Stomach (tissue), 9 donors: ENCODE data around the gene ARMC12. TPM values are rescaled to one million over a fixed set of nuclear protein-coding genes. Genes with fewer than 3 reads are reported as not detected.

ENCODE experiments used
- DNase-seq, 2 donors: peaks; one replicate each; pipeline versions ENCODE4 v3.0.0 to v3.0.0-alpha.2; 2013 to 2019
- H3K27ac ChIP-seq, 5 donors: fragments of 200-600 bp in 4 of 5; sonication (generic) in 4 of 5; one replicate each; pipeline ENCODE4 v1.5.1; 2013 to 2019; ENCODE audit warnings: mild to moderate bottlenecking in 1 of 5, moderate library complexity in 1 of 5
- H3K27me3 ChIP-seq, 3 donors: fragments of 200-600 bp; sonication (generic); one replicate each; pipeline ENCODE4 v1.5.1; 2017 to 2019; ENCODE audit warnings: mixed run types in 1 of 3
- H3K36me3 ChIP-seq, 4 donors: fragments of 200-600 bp; sonication (generic); 1 replicate in 3 of 4; 2 replicates in 1 of 4; pipeline ENCODE4 v1.5.1; 2016 to 2019
- H3K4me1 ChIP-seq, 4 donors: fragments of 200-600 bp; sonication (generic); one replicate each; pipeline ENCODE4 v1.5.1; 2016 to 2019
- H3K4me3 ChIP-seq, 4 donors: fragments of 200-600 bp; sonication (generic) in 3 of 4; one replicate each; pipeline ENCODE4 v1.5.1; 2016 to 2019; ENCODE audit warnings: mild to moderate bottlenecking in 1 of 4
- H3K9me3 ChIP-seq, 4 donors: fragments of 200-600 bp; sonication (generic); one replicate each; pipeline ENCODE4 v1.5.1; 2016 to 2019
- CTCF ChIP-seq, 7 experiments: fragments of 450-650 bp in 4 of 7; fragments of 200-600 bp in 3 of 7; sonication (generic) in 3 of 7; IDR thresholded peaks; one replicate each; pipeline ENCODE4 v1.5.1; 2016 to 2019; ENCODE audit warnings: antibody characterized with exemption in 7 of 7, control low read depth in 2 of 7, mild to moderate bottlenecking in 1 of 7
- EP300 ChIP-seq: sonication (generic); formaldehyde crosslinking; IDR thresholded peaks from one replicate; pipeline ENCODE4 v1.6.1; 2017; ENCODE audit warnings: antibody characterized with exemption
- POLR2A ChIP-seq, 4 donors: fragments of 450-650 bp; IDR thresholded peaks; one replicate each; pipeline ENCODE4 v1.6.1; 2016; ENCODE audit warnings: antibody characterized with exemption in 4 of 4, control low read depth in 2 of 4, mild to moderate bottlenecking in 1 of 4, moderate library complexity in 1 of 4
- POLR2AphosphoS5 ChIP-seq, 3 donors: sonication (generic); formaldehyde crosslinking; IDR thresholded peaks; one replicate each; pipeline ENCODE4 v1.6.1; 2016; ENCODE audit warnings: antibody characterized with exemption in 3 of 3
- whole genome bisulfite sequencing, 5 donors: extraction: QIAGEN DNeasy Blood & Tissue Kit in 3 of 5; methylation state at CpG; one replicate each; pipeline versions ENCODE4 v1.1.5 to v1.1.7; 2013 to 2018; 5-methylcytosine and 5-hydroxymethylcytosine counted together
- intact Hi-C: fragments of 100-400 bp; cut with DNase I; formaldehyde crosslinking; loops from one replicate; pipeline ENCODE4 v1.15.1; 2023; ENCODE audit warnings: low total_unique reads
- polyA plus RNA-seq, 3 donors: library from polyadenylated mRNA; stranded (reverse); fragments of 200-250 nt; gene quantifications; one replicate each; pipeline ENCODE4 v1.2.3, GENCODE V29; 2013
- total RNA-seq, 5 donors: library from RNA; depleted of rRNA; stranded (reverse); fragments of >200 nt; gene quantifications; one replicate each; pipeline versions ENCODE4 v1.1.0 to v1.2.3, GENCODE V29; 2014 to 2016
- donor health status: healthy with polysubstance abuse.
- donor health status: Bipolar disorder and iron deficiency.
- donor health status: healthy.

The ARMC12 gene
- total and polyA plus RNA-seq, 8 donors, result 1.1 to 2.5 (median 2.0) TPM; not detected in 5

- TF ChIP-seq POLR2A (IDR thresholded peaks at IDR 0.05) (peak in 1 of 4 donors; percentile 61), CTCF (IDR thresholded peaks at IDR 0.05) (no peak), EP300 (peak; percentile 98), POLR2AphosphoS5 (IDR thresholded peaks at IDR 0.05) (peak; percentile 96 to 98 (median 98))
- H3K4me3 ChIP-seq, result peak overlapping the region; percentile 25 to 50 (median 44)
- H3K27ac ChIP-seq, result peak overlapping the region; percentile 98 to 100 (median 100)
- peak; percentile 96 to 97 for DNase-seq
- 1 to 3% (median 2%) methylated on average over 18 to 57 of the region's 57 CpGs for WGBS, 5 donors
- H3K9me3 ChIP-seq, result no peaks in the 10 kb centered on the region
- peaks cover 82 to 92% (median 90%) of the 10 kb centered on the region in 4 donors for H3K4me1 ChIP-seq
- intact Hi-C loops, result no loop called here
- H3K27me3 ChIP-seq, result no peaks in the 10 kb centered on the region
- no peaks in the 10 kb centered on the region for H3K36me3 ChIP-seq
Measured at GRCh38 chr6:35727935-35728682, 8.7 kb upstream of the ARMC12 start.

GRCh38 chr6:35728683-35729678 is 7.9 kb upstream of the ARMC12 start:
- Histone ChIP-seq H3K27ac (peak overlapping the region; percentile 98 to 100 (median 100)), H3K4me1 (peaks cover 82 to 92% (median 90%) of the 10 kb centered on the region in 4 donors), H3K4me3 (peak overlapping the region in 3 of 4 donors; percentile 38 to 50 (median 49)), H3K36me3 (no peaks in the 10 kb centered on the region), H3K27me3 (no peaks in the 10 kb centered on the region), H3K9me3 (no peaks in the 10 kb centered on the region)
- intact Hi-C loops, result no loop called here
- peak; percentile 38 to 41 for DNase-seq
- no peak for TF ChIP-seq EP300
- TF ChIP-seq CTCF (IDR thresholded peaks at IDR 0.05), result no peak
- peak in 2 of 3 donors; percentile 26 to 55 for TF ChIP-seq POLR2AphosphoS5 (IDR thresholded peaks at IDR 0.05)
- WGBS, 5 donors, result 64 to 70% (median 65%) methylated on average over 12 of the region's 12 CpGs

GRCh38 chr6:35729722-35730121 is 7.1 kb upstream of the ARMC12 start:
- no peak for DNase-seq
- no peak overlapping the region for H3K4me3 ChIP-seq
- H3K27ac ChIP-seq, result peak overlapping the region; percentile 98 to 100 (median 100)
- H3K9me3 ChIP-seq, result no peaks in the 10 kb centered on the region
- no peaks in the 10 kb centered on the region for H3K27me3 ChIP-seq
- WGBS, 5 donors, result 22 to 53% (median 45%) methylated on average over 2 of the region's 2 CpGs
- intact Hi-C loops, result loop anchor here (5.0 kb wide), 1 partner anchor 42 kb away; the partner anchor contains the start of gene FKBP5
- TF ChIP-seq CTCF (IDR thresholded peaks at IDR 0.05), result no peak
- TF ChIP-seq POLR2AphosphoS5 (IDR thresholded peaks at IDR 0.05), result peak in 2 of 3 donors; percentile 16 to 66
- peaks cover 75 to 92% (median 88%) of the 10 kb centered on the region in 4 donors for H3K4me1 ChIP-seq
- no peaks in the 10 kb centered on the region for H3K36me3 ChIP-seq
